Measurements from ENCODE around the gene DEXI. TPM values are rescaled to one million over a fixed set of nuclear protein-coding genes. Genes with fewer than 3 reads are reported as not detected.

Gene DEXI
- total and polyA plus RNA-seq, 2 of the 13 experiments (the other 11 are each of a cell fraction or from before 2014, with no cell fraction given) = 51.5 to 70.4 TPM

DNA sequence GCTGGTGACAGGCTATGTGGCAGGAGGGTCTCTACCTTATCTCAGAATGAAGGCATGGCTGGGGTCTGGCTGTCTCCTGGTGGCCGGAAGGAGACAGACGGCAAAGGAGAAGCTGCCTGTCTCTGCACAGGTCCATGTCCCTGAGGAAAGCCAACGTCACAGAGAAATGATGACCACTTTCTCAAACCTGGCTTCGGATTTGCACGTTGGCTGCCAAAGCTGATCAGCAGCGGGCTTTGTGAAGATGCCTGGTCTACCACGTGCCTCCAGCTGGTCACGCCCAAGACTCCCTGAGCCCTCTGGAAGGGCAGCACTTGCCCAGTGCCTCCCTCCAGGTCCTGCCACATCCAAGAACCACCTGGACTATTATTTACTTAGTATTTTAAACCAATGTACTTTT, 8.4 kb downstream of the DEXI start:
- Histone ChIP-seq H3K79me2 (ENCODE audit: insufficient read depth, low read length) (peaks cover 37% of the 10 kb centered on the region), H2AFZ (ENCODE audit: low read length) (no peak overlapping the region), H3K4me3 (replicated peaks in 1 of 3; ENCODE audit: insufficient read depth in 1 of 3, low read depth in 2 of 3, low read length in 3 of 3) (no peak overlapping the region), H3K27me3 (ENCODE audit: control insufficient read depth in 1 of 2, insufficient read depth in 2 of 2, low read length in 2 of 2) (no peaks in the 10 kb centered on the region), H3K4me1 (ENCODE audit: insufficient read depth, low read length) (peaks cover 36% of the 10 kb centered on the region), H3K9ac (ENCODE audit: insufficient read depth, low read depth, low read length) (no peak overlapping the region), H4K20me1 (ENCODE audit: insufficient read depth, low read length) (peaks cover 22% of the 10 kb centered on the region; the same call in 1 of the 2 replicates), H3K27ac (ENCODE audit: extremely low read length, insufficient read depth, low read length) (no peak overlapping the region), H3K4me2 (ENCODE audit: low read depth, low read length) (no peak overlapping the region), H3K36me3 (replicated peaks in 1 of 2; ENCODE audit: control insufficient read depth in 1 of 2, insufficient read depth in 2 of 2, low read length in 2 of 2) (peaks cover 16 to 50% of the 10 kb centered on the region in 2 experiments), H3K9me3 (ENCODE audit: low read length) (no peaks in the 10 kb centered on the region)
- ChIA-PET POLR2A (no interaction called here), CTCF (ENCODE audit: low intra/inter-chr PET ratio, low total read pairs) (no interaction called here)
- 97% methylated on average over 8 of the region's 8 CpGs for WGBS (ENCODE audit: low lambda C conversion rate)
- intact Hi-C loops (cut with micrococcal nuclease; ENCODE audit: unreplicated experiment) (no loop called here), in situ Hi-C loops (cut with HindIII; ENCODE audit: extremely low pct_ligation_motif_present, low pct_unique_long_range_greater_than_20kb) (no loop called here)
- no peak for DNase-seq (ENCODE audit: low spot score)
- FAIRE-seq = no peak
- ATAC-seq = no peak
- TF ChIP-seq ZNF468 (CRISPR knock-in tag; IDR thresholded peaks at IDR 0.05) (0 out of 2 replicates have a peak, but pooled peaks have one; percentile 40), ZNF333 (CRISPR knock-in tag; IDR thresholded peaks at IDR 0.05; ENCODE audit: borderline replicate concordance) (0 out of 2 replicates have a peak, but pooled peaks have one; percentile 62), KDM2A (CRISPR knock-in tag; IDR thresholded peaks at IDR 0.05; ENCODE audit: borderline replicate concordance, low read depth) (no peak), ZNF883 (CRISPR knock-in tag; IDR thresholded peaks at IDR 0.05; ENCODE audit: not compliant biosample characterization) (peak; percentile 13)
- no TSS peak for BruUV-seq (replicated peaks)

DNA sequence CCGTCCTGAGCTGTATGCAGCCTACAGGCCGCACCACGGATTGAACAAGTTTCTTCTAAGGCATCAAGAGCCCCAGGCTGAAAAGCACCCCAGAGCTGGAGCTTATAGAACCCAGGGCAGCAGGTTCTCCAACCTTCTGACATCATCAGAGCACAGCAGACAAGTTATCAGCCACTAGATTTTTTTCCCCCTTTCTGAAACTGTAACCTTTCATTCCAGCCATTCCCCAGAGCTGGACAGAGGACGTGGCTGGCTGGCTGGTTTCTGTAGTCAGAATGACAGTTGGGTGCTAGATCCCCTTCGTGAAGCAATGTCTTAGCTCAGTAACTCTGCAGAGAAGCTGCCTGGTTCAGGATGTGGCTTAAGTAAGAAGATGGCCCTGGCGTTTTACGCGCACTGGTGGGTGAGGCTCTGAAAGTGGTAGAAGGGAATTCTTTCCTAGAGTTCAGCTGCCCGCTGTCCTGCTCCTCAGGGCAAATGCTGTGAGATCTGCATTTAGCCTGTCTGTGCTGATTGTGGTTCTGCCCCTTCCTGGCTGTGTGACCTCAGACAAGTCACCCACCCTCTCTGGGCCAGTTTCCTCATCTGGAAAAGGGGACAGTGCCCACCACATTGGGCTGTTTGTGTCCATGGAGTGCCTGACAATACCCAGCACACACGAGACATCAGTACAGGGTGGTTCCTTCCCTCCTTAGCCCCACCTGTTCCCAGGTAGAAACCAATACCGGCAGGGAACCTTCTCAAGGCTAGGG, 9.1 kb downstream of the DEXI start:
- no peak overlapping the region for H3K9ac ChIP-seq (ENCODE audit: insufficient read depth, low read depth, low read length)
- peaks cover 19 to 55% of the 10 kb centered on the region in 2 experiments for H3K36me3 ChIP-seq (replicated peaks in 1 of 2; ENCODE audit: control insufficient read depth in 1 of 2, insufficient read depth in 2 of 2, low read length in 2 of 2)
- H3K4me3 ChIP-seq (replicated peaks in 1 of 3; ENCODE audit: insufficient read depth in 1 of 3, low read depth in 2 of 3, low read length in 3 of 3) = no peak overlapping the region
- H3K27ac ChIP-seq (ENCODE audit: extremely low read length, insufficient read depth, low read length) = no peak overlapping the region
- ATAC-seq (no peak), DNase-seq (ENCODE audit: low spot score) (no peak), FAIRE-seq (no peak)
- no peak overlapping the region for H2AFZ ChIP-seq (ENCODE audit: low read length)
- CTCF ChIA-PET (ENCODE audit: low intra/inter-chr PET ratio, low total read pairs) = no interaction called here
- no peak overlapping the region for H3K4me2 ChIP-seq (ENCODE audit: low read depth, low read length)
- H3K4me1 ChIP-seq (ENCODE audit: insufficient read depth, low read length) = peaks cover 28% of the 10 kb centered on the region
- H3K79me2 ChIP-seq (ENCODE audit: insufficient read depth, low read length) = peaks cover 30% of the 10 kb centered on the region
- no peaks in the 10 kb centered on the region for H3K9me3 ChIP-seq (ENCODE audit: low read length)
- H4K20me1 ChIP-seq (ENCODE audit: insufficient read depth, low read length) = peaks cover 15% of the 10 kb centered on the region; the same call in 1 of the 2 replicates
- intact Hi-C loops (cut with micrococcal nuclease; ENCODE audit: unreplicated experiment) = no loop called here
- H3K27me3 ChIP-seq (ENCODE audit: control insufficient read depth in 1 of 2, insufficient read depth in 2 of 2, low read length in 2 of 2) = no peaks in the 10 kb centered on the region
- WGBS (ENCODE audit: low lambda C conversion rate) = over 99% methylated on average over 11 of the region's 11 CpGs
- POLR2A ChIA-PET = interaction anchor here (1.6 kb wide), 1 partner anchor 9 kb away, joined by 10 read pairs; the partner anchor contains the start of gene DEXI
- in situ Hi-C loops (cut with HindIII; ENCODE audit: extremely low pct_ligation_motif_present, low pct_unique_long_range_greater_than_20kb) = no loop called here
- no TSS peak for BruUV-seq (replicated peaks)
- TF ChIP-seq ZNF547 (CRISPR knock-in tag; IDR thresholded peaks at IDR 0.05) (0 out of 2 replicates have a peak, but pooled peaks have one; percentile 34), ZBTB38 (CRISPR knock-in tag; IDR thresholded peaks at IDR 0.05) (no peak), ZNF768 (CRISPR knock-in tag; IDR thresholded peaks at IDR 0.05) (peak; percentile 99), ZMYM3 (CRISPR knock-in tag; IDR thresholded peaks at IDR 0.05) (peak; percentile 75)
- TF ChIP-seq, protein P1, sequence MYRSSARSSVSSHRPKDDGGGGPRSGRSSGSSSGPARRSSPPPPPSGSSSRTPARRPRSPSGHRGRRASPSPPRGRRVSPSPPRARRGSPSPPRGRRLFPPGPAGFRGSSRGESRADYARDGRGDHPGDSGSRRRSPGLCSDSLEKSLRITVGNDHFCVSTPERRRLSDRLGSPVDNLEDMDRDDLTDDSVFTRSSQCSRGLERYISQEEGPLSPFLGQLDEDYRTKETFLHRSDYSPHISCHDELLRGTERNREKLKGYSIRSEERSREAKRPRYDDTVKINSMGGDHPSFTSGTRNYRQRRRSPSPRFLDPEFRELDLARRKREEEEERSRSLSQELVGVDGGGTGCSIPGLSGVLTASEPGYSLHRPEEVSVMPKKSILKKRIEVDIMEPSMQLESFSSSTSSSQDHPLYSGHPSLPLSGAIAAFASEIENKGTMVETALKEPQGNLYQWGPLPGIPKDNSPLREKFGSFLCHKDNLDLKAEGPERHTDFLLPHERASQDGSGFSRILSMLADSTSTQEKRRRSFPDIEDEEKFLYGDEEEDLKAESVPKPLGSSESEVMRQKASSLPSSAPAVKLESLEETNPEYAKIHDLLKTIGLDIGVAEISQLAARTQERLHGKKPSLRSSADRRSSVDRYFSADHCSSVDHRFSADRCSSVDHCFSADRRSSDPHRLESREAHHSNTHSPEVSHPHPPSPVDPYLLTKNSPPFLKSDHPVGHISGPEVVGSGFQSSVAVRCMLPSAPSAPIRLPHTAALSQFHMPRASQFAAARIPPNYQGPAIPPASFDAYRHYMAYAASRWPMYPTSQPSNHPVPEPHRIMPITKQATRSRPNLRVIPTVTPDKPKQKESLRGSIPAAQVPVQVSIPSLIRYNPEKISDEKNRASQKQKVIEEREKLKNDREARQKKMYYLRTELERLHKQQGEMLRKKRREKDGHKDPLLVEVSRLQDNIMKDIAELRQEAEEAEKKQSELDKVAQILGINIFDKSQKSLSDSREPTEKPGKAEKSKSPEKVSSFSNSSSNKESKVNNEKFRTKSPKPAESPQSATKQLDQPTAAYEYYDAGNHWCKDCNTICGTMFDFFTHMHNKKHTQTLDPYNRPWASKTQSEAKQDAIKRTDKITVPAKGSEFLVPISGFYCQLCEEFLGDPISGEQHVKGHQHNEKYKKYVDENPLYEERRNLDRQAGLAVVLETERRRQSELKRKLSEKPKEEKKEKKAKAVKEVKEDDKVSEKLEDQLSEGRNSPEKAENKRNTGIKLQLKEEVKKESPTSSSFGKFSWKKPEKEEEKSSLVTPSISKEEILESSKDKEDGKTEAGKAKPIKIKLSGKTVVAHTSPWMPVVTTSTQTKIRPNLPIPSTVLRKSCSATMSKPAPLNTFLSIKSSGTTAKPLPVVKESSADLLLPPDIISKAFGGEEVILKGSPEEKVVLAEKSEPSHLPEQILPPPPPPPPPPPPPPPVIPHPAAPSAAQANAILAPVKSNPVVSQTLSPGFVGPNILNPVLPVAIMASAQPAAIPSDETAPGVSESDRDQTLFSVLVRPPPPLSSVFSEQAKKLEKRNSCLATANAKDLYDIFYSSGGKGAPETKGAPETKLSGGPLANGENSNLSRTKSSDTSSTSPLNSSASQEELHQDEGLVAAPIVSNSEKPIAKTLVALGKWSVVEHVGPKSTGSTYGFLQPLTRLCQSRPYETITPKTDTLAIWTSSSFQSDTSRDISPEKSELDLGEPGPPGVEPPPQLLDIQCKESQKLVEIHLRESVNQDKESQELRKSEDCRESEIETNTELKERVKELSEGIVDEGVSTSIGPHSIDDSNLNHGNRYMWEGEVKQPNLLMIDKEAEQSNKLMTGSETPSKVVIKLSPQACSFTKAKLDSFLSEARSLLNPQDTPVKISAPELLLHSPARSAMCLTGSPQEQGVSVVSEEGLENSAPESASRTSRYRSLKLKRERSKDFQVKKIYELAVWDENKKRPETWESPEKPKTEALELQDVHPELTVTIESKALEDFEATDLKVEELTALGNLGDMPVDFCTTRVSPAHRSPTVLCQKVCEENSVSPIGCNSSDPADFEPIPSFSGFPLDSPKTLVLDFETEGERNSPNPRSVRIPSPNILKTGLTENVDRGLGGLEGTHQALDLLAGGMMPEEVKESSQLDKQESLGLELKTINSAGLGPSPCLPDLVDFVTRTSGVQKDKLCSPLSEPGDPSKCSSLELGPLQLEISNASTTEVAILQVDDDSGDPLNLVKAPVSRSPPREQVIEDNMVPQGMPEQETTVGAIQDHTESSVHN (CRISPR knock-in tag; IDR thresholded peaks at IDR 0.05) = 0 out of 2 replicates have a peak, but pooled peaks have one; percentile 22
